ENCODE data around the gene TNFRSF21. TPM values are rescaled to one million over a fixed set of nuclear protein-coding genes. Genes with fewer than 3 reads are reported as not detected.
"Not testable (repeated sequence)": the region's sequence is repeated elsewhere in the genome, so short reads cannot be mapped to it uniquely, and the experiment has no call there.

TNFRSF21 gene
- total and polyA plus RNA-seq, 4 donors: 3.7 to 6.0 (median 4.2) TPM

- Histone ChIP-seq H3K4me3 (ENCODE audit: low read length in 2 of 2) (no peak overlapping the region), H3K27me3 (ENCODE audit: control insufficient read depth in 1 of 2, insufficient read depth in 2 of 2, low read length in 1 of 2) (no peaks in the 10 kb centered on the region), H3K36me3 (ENCODE audit: control insufficient read depth in 1 of 2, insufficient read depth in 2 of 2, low read length in 1 of 2) (no peaks in the 10 kb centered on the region), H3K9me3 (ENCODE audit: control insufficient read depth, low read length) (no peaks in the 10 kb centered on the region), H3K27ac (ENCODE audit: low read depth in 1 of 2, low read length in 2 of 2) (no peak overlapping the region), H3K4me1 (ENCODE audit: control insufficient read depth in 1 of 2, insufficient read depth in 2 of 2, low read length in 2 of 2) (no peaks in the 10 kb centered on the region)
- 79 to 81% methylated on average over 3 of the region's 3 CpGs for WGBS, 2 donors
- intact Hi-C loops (cut with DNase I): no loop called here
- no peak for ATAC-seq (ENCODE audit: low FRiP score)
- no peak for DNase-seq
These were observed 8.7 kb upstream of the TNFRSF21 start for GRCh38 chr6:47318236-47318989.

GRCh38 chr6:47315181-47315580 is 5.5 kb upstream of the TNFRSF21 start:
- H3K4me1 ChIP-seq (ENCODE audit: control insufficient read depth in 1 of 2, insufficient read depth in 2 of 2, low read length in 2 of 2); H3K36me3 ChIP-seq (ENCODE audit: control insufficient read depth in 1 of 2, insufficient read depth in 2 of 2, low read length in 1 of 2); H3K27me3 ChIP-seq (ENCODE audit: control insufficient read depth in 1 of 2, insufficient read depth in 2 of 2, low read length in 1 of 2); H3K27ac ChIP-seq (ENCODE audit: low read depth in 1 of 2, low read length in 2 of 2); DNase-seq; ATAC-seq (ENCODE audit: low FRiP score); intact Hi-C loops (cut with DNase I); H3K9me3 ChIP-seq (ENCODE audit: control insufficient read depth, low read length); H3K4me3 ChIP-seq (ENCODE audit: low read length in 2 of 2): not testable (repeated sequence)
- WGBS, 2 donors: 17 to 21% methylated on average over 8 of the region's 8 CpGs

- Histone ChIP-seq H3K9me3 (ENCODE audit: control insufficient read depth, low read length) (no peaks in the 10 kb centered on the region), H3K27me3 (ENCODE audit: control insufficient read depth in 1 of 2, insufficient read depth in 2 of 2, low read length in 1 of 2) (no peaks in the 10 kb centered on the region), H3K27ac (ENCODE audit: low read depth in 1 of 2, low read length in 2 of 2) (no peak overlapping the region), H3K4me3 (ENCODE audit: low read length in 2 of 2) (no peak overlapping the region), H3K4me1 (ENCODE audit: control insufficient read depth in 1 of 2, insufficient read depth in 2 of 2, low read length in 2 of 2) (no peaks in the 10 kb centered on the region), H3K36me3 (ENCODE audit: control insufficient read depth in 1 of 2, insufficient read depth in 2 of 2, low read length in 1 of 2) (no peaks in the 10 kb centered on the region)
- intact Hi-C loops (cut with DNase I): no loop called here
- DNase-seq (no peak), ATAC-seq (ENCODE audit: low FRiP score) (no peak)
- 2 to 5% methylated on average over 7 of the region's 7 CpGs for WGBS, 2 donors
These were observed 401 bp upstream of the TNFRSF21 start for GRCh38 chr6:47310131-47310480.

- H3K36me3 ChIP-seq (ENCODE audit: control insufficient read depth in 1 of 2, insufficient read depth in 2 of 2, low read length in 1 of 2): no peaks in the 10 kb centered on the region
- H3K4me3 ChIP-seq (ENCODE audit: low read length in 2 of 2): peak overlapping the region; percentile 2 to 9
- H3K4me1 ChIP-seq (ENCODE audit: control insufficient read depth in 1 of 2, insufficient read depth in 2 of 2, low read length in 2 of 2): no peaks in the 10 kb centered on the region
- H3K27ac ChIP-seq (ENCODE audit: low read depth in 1 of 2, low read length in 2 of 2): no peak overlapping the region
- intact Hi-C loops (cut with DNase I): loop anchor here in 1 of 2 donors (10.0 kb wide), 1 partner anchor 214 kb away; no protein-coding TSS in a partner anchor
- ATAC-seq (ENCODE audit: low FRiP score): peak; percentile 40
- no peaks in the 10 kb centered on the region for H3K9me3 ChIP-seq (ENCODE audit: control insufficient read depth, low read length)
- WGBS, 2 donors: 4 to 5% methylated on average over 47 to 48 of the region's 48 CpGs
- no peaks in the 10 kb centered on the region for H3K27me3 ChIP-seq (ENCODE audit: control insufficient read depth in 1 of 2, insufficient read depth in 2 of 2, low read length in 1 of 2)
- DNase-seq: peak; percentile 48 to 75
These were observed 984 bp downstream of the TNFRSF21 start for GRCh38 chr6:47308552-47309290.

GRCh38 chr6:47308198-47308517 is 1.5 kb downstream of the TNFRSF21 start:
- no peaks in the 10 kb centered on the region for H3K27me3 ChIP-seq (ENCODE audit: control insufficient read depth in 1 of 2, insufficient read depth in 2 of 2, low read length in 1 of 2)
- DNase-seq (no peak), ATAC-seq (ENCODE audit: low FRiP score) (no peak)
- intact Hi-C loops (cut with DNase I): loop anchor here in 1 of 2 donors (10.0 kb wide), 1 partner anchor 213 kb away; no protein-coding TSS in a partner anchor
- no peaks in the 10 kb centered on the region for H3K36me3 ChIP-seq (ENCODE audit: control insufficient read depth in 1 of 2, insufficient read depth in 2 of 2, low read length in 1 of 2)
- no peak overlapping the region for H3K27ac ChIP-seq (ENCODE audit: low read depth in 1 of 2, low read length in 2 of 2)
- H3K4me3 ChIP-seq (ENCODE audit: low read length in 2 of 2): no peak overlapping the region
- no peaks in the 10 kb centered on the region for H3K9me3 ChIP-seq (ENCODE audit: control insufficient read depth, low read length)
- WGBS, 2 donors: 60 to 72% methylated on average over 3 of the region's 3 CpGs
- H3K4me1 ChIP-seq (ENCODE audit: control insufficient read depth in 1 of 2, insufficient read depth in 2 of 2, low read length in 2 of 2): no peaks in the 10 kb centered on the region

GRCh38 chr6:47307362-47308197 is 2.1 kb downstream of the TNFRSF21 start:
- Histone ChIP-seq H3K4me1 (ENCODE audit: control insufficient read depth in 1 of 2, insufficient read depth in 2 of 2, low read length in 2 of 2) (no peaks in the 10 kb centered on the region), H3K27me3 (ENCODE audit: control insufficient read depth in 1 of 2, insufficient read depth in 2 of 2, low read length in 1 of 2) (no peaks in the 10 kb centered on the region), H3K27ac (ENCODE audit: low read depth in 1 of 2, low read length in 2 of 2) (no peak overlapping the region), H3K36me3 (ENCODE audit: control insufficient read depth in 1 of 2, insufficient read depth in 2 of 2, low read length in 1 of 2) (no peaks in the 10 kb centered on the region), H3K4me3 (ENCODE audit: low read length in 2 of 2) (no peak overlapping the region), H3K9me3 (ENCODE audit: control insufficient read depth, low read length) (no peaks in the 10 kb centered on the region)
- intact Hi-C loops (cut with DNase I): loop anchor here in 1 of 2 donors (10.0 kb wide), 1 partner anchor 213 kb away; no protein-coding TSS in a partner anchor
- ATAC-seq (ENCODE audit: low FRiP score) (no peak), DNase-seq (no peak)
- 97 to 98% methylated on average over 7 of the region's 7 CpGs for WGBS, 2 donors

- DNase-seq: no peak
- Histone ChIP-seq H3K9me3 (ENCODE audit: control insufficient read depth, low read length) (no peaks in the 10 kb centered on the region), H3K27ac (ENCODE audit: low read depth in 1 of 2, low read length in 2 of 2) (no peak overlapping the region), H3K27me3 (ENCODE audit: control insufficient read depth in 1 of 2, insufficient read depth in 2 of 2, low read length in 1 of 2) (no peaks in the 10 kb centered on the region), H3K4me3 (ENCODE audit: low read length in 2 of 2) (no peak overlapping the region), H3K36me3 (ENCODE audit: control insufficient read depth in 1 of 2, insufficient read depth in 2 of 2, low read length in 1 of 2) (no peaks in the 10 kb centered on the region), H3K4me1 (ENCODE audit: control insufficient read depth in 1 of 2, insufficient read depth in 2 of 2, low read length in 2 of 2) (no peaks in the 10 kb centered on the region)
- WGBS, 2 donors: 95% methylated on average over 2 of the region's 2 CpGs
- ATAC-seq (ENCODE audit: low FRiP score): no peak
- intact Hi-C loops (cut with DNase I): loop anchor here in 1 of 2 donors (10.0 kb wide), 1 partner anchor 212 kb away; no protein-coding TSS in a partner anchor
These were observed 2.8 kb downstream of the TNFRSF21 start for GRCh38 chr6:47306887-47307286.

- intact Hi-C loops (cut with DNase I): loop anchor here in 1 of 2 donors (10.0 kb wide), 1 partner anchor 209 kb away; no protein-coding TSS in a partner anchor
- ATAC-seq (ENCODE audit: low FRiP score) (no peak), DNase-seq (no peak)
- no peak overlapping the region for H3K27ac ChIP-seq (ENCODE audit: low read depth in 1 of 2, low read length in 2 of 2)
- H3K9me3 ChIP-seq (ENCODE audit: control insufficient read depth, low read length): no peaks in the 10 kb centered on the region
- no peak overlapping the region for H3K4me3 ChIP-seq (ENCODE audit: low read length in 2 of 2)
- no peaks in the 10 kb centered on the region for H3K27me3 ChIP-seq (ENCODE audit: control insufficient read depth in 1 of 2, insufficient read depth in 2 of 2, low read length in 1 of 2)
- H3K4me1 ChIP-seq (ENCODE audit: control insufficient read depth in 1 of 2, insufficient read depth in 2 of 2, low read length in 2 of 2): no peaks in the 10 kb centered on the region
- WGBS, 2 donors: 88 to 96% methylated on average over 1 of the region's 1 CpG
- H3K36me3 ChIP-seq (ENCODE audit: control insufficient read depth in 1 of 2, insufficient read depth in 2 of 2, low read length in 1 of 2): no peaks in the 10 kb centered on the region
These were observed 5.8 kb downstream of the TNFRSF21 start for GRCh38 chr6:47303861-47304260.
